Renal cortical epithelial cell (primary cell): ENCODE measurements around the gene FKBP8. TPM values are rescaled to one million over a fixed set of nuclear protein-coding genes. Genes with fewer than 3 reads are reported as not detected.

Experiments
- DNase-seq: peaks from one replicate; pipeline ENCODE4 v3.0.0-alpha.2; 2011; ENCODE audit warnings: low read depth
- total RNA-seq: library from RNA; depleted of rRNA; stranded (reverse); fragments of >200 nt; gene quantifications from 2 replicates; pipeline ENCODE4 v1.2.3, GENCODE V29; 2014

Gene FKBP8
- total RNA-seq, 1 donor from 2014 or later: 278 TPM

GRCh38 chr19:18502246-18502637 lies 41.1 kb downstream of the FKBP8 start:
- DNase-seq: no peak

- no peak for DNase-seq
Measured at GRCh38 chr19:18501832-18502231, 41.5 kb downstream of the FKBP8 start.

- no peak for DNase-seq
Measured at GRCh38 chr19:18501351-18501750, 42.0 kb downstream of the FKBP8 start.

- no peak for DNase-seq
Measured at GRCh38 chr19:18500799-18501198, 42.6 kb downstream of the FKBP8 start.

DNA sequence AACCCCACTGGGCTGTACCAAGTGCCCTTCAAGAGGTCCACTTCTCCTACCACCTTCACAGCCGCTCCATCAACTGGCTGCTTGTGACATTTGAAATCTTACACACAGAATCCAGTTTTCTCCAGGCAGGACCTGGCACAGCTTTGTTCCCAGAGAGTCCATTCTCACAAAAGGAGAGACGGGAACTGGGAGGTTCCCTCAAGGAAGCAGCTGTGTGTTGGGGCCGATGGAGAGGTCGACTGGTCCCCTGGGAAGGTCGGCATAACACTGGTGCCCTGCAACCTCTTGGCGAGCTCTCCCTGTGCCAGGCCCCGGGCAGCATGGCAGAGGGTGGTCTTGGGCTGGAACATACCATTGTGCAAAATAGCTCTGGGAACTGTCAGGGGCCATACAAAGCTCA lies 43.0 kb downstream of the FKBP8 start:
- DNase-seq: no peak

DNA sequence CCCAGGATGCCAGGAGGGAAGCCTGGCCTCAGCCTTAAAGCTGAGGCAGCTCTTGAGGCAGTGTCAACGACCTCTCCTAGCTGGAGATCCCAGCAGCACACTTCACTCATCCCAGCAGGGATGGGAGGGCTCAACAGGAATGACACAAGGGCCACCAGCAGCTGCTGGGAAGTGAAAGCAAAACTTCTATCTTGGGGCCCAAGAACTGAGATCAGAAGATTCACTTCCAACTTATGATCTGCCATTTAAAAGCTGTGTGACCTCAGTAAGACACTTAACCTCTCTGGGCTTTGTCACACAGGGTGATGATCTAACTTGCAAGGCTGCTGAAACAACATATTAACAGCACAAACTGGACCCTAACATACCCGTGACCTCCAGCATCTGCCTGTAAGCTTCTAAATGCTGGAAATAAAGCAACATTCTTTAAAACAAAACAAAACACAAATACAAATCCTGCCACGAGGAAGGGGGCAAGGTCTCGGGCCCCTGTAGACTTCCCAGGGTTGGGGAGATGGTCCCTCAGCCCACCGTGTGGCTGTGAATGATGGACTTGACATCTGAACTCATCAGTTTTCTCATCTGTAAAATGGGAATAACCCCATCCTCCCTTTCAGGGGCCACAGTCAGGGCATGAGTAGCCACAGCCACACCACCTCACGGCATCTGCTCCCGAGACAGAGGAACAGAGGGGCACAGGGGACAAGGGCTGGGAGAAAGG lies 44.2 kb downstream of the FKBP8 start:
- DNase-seq: no peak

DNA sequence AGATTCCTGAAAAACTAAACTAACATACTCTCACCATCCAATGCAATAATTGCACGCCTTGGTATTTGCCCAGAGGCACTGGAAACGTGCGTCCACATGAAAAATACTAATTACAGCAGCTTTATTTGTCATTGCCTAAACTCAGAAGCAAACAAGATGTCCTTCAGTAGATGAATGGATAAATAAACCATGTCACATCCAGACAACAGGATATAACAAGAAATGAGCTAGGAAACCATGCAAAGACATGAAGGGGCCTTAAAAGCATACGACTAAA lies 46.5 kb downstream of the FKBP8 start:
- DNase-seq: peak; percentile 83

- peak; percentile 64 for DNase-seq
Measured at GRCh38 chr19:18496167-18496979, 47.0 kb downstream of the FKBP8 start.

- DNase-seq: no peak
Measured at GRCh38 chr19:18495204-18495911, 48.0 kb downstream of the FKBP8 start.

GRCh38 chr19:18494267-18494607 lies 49.1 kb downstream of the FKBP8 start:
- no peak for DNase-seq

DNA sequence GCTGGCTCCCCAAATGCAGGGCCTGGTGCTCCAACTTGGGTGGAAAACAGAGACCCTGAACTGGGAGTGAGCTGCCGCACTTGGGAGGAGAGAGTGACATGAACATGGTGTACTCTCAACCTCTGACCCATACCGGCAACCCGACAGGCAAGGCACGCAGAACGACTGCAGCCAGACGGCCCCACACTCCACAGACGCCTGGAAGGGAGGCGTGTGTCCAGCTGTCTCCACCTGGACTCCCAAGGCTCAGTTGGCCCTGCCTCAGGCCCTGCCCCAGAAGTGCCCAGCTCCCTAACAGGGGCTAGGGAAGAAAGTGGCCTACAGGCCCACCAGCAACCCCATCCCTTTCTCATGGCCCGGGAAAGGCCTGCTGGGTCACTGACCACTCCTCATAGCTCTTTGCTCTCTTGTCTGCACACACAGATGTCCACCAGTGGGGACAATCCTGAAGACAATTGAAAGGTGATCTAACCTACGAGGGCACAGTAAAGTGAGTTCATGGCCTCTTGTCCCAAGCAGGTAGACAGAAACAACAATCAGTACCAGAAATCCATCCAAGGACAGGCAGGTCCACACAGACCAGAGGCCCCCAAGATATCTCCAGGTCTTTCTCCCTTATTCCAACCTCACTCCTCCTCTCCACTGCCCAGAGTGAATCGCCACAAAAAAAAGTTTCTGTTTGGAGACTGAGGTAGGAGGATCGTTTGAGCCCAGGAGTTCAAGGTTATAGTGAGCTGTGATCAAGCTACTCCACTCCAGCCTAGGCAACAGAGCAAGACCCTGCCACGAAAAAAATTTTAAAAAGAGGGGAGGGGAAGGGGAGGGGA lies 49.7 kb downstream of the FKBP8 start:
- DNase-seq: no peak

DNA sequence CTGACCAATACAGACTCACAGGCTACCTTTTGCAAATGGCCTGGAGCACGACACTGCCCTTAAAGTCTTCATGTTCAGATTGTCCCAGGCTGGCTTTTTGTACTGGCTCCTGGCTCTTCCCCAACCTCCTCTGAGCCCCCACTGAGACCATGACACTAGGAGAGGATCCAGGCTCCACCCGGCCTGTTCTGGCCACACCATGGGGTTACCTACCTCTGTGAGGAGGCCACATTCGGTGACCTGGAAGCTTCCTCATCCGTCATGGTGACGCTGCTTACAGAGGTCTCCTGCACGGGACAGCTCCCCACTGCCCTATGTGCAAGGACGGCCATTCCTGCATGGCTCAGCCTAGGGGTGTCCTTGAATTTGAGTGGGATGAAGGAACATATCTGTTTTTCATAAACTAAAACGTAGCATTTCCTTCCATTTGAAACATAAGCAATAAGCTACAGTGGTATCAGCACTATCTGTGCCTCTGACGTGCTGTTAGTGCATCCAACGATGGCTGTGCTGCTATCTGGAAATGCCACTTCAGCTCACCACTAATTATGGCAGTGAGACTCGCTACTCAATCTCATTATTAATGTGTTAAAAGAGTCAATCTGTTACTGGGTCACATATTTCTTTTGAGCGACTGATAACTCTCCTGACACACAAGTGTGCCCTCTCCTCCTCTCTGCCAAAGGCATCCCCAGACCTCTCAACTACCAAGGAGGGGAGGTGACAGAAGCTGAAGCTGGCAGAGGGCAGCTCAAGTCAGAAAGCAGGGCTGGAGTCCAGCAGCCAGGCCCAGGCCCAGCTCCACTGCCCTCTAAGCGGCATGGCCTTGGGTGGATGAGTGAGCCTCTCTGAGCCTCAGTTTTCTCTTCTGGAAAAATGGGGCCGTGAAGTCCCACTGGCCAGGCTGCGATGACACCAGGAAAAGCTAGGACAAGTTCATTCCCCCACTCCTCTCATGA lies 51.1 kb downstream of the FKBP8 start:
- DNase-seq: no peak

DNA sequence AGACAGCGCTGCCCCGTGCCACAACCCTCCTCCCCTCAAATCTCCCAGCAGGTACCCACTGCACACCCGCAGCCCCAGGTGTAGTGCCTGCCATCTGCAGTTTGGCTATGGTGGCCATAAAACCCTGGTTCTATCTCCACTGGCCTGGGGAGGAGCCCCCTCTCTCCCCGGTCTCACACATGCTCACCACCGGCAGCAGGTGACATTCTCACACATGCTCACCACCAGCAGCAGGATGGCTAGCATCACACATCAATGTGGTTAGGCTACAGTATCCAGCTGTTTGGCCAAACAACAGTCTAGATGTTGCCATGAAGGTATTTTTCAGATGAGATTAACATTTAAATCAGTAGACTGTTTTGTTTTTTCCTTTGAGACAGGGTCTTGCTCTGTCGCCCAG lies 52.6 kb downstream of the FKBP8 start:
- no peak for DNase-seq

DNA sequence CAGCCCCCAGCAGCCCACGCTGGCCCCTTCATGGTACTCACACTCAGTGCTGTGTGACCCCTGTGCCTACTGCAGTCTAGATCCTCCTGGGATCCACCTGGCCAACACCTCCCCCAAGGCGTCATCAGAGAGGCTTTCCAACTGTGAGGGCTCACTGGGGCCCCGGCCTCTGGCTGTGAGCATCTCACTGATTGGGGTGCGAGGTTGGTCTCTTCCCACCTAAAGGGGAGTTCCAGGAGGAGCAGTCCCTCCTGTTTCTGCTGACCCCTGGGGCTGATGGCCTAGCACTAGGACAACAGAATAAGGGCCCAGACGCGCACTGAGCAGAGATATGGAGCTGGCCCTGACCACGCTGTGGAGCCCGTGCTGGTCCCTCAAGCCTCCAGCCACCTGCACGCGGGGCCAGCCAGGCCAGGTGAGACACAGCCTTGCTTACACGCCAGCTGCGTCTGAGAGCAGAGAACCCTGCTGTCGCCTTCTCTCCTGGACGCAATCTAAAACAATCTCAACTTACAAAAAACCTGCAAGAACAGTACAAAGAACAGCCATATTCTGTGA lies 53.7 kb downstream of the FKBP8 start:
- no peak for DNase-seq

- peak; percentile 32 for DNase-seq
Measured at GRCh38 chr19:18488838-18489626, 54.3 kb downstream of the FKBP8 start.

GRCh38 chr19:18488403-18488723 lies 55.0 kb downstream of the FKBP8 start:
- no peak for DNase-seq

GRCh38 chr19:18487576-18488402 lies 55.6 kb downstream of the FKBP8 start:
- DNase-seq: no peak

DNA sequence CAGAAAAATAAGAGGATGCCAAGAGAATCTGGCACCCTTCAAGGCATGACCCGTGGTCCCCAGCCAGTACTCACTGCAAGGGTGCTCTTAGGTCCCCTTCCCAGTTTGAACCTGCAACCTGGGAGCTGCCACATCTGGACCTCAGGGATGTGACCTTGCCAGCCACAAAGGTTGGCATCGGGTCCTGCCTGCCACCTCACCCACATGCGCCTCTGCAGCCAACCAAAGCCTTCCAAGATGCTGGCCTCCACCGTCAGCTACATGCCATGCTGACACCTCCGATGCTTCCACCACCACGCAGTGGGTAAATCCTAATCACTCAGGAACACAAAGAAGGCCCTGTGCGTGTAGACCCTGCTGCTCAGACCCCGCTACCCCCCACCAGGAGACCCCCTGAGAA lies 56.6 kb downstream of the FKBP8 start:
- DNase-seq: no peak

GRCh38 chr19:18484992-18485391 lies 58.4 kb downstream of the FKBP8 start:
- DNase-seq: no peak
